SU-DHL-6 (cell line): ENCODE measurements around the gene STAG2.

Source experiments
- EZH2phosphoT487 ChIP-seq: fragments of 200-600 bp; sonication (generic), shearing (Covaris generic); conservative IDR thresholded peaks from 2 replicates; pipeline ENCODE4 v1.6.1; 2018; ENCODE audit warnings: mild to moderate bottlenecking, antibody characterized with exemption, low read length, moderate library complexity, mixed read lengths
- TF ChIP-seq, protein P1 (sequence below): fragments of 200-600 bp; sonication (generic); IDR thresholded peaks from one replicate; pipeline ENCODE4 v1.5.1; 2017; ENCODE audit warnings: antibody characterized with exemption, mild to moderate bottlenecking, low read length, moderate library complexity; ENCODE audit not compliant: insufficient read depth, poor library complexity, severe bottlenecking

DNA sequence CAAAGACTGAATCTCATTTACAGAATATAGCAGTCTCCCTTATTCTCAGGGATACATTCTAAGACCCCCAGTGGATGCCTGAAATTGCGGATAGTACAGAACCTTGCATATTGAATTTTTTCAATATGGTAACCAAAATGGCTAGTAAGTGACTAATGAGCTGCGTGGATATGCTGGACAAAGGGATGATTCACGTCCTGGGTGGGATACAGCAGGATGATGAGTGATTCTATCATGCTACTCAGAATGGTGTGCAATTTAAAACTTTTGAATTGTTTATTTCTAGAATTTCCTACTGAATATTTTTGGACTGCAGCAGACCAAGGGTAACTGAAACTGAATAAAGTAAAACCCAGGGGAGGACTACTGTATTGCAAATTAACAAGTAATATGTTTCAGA is 66.7 kb downstream of the STAG2 start:
- TF ChIP-seq, protein P1, sequence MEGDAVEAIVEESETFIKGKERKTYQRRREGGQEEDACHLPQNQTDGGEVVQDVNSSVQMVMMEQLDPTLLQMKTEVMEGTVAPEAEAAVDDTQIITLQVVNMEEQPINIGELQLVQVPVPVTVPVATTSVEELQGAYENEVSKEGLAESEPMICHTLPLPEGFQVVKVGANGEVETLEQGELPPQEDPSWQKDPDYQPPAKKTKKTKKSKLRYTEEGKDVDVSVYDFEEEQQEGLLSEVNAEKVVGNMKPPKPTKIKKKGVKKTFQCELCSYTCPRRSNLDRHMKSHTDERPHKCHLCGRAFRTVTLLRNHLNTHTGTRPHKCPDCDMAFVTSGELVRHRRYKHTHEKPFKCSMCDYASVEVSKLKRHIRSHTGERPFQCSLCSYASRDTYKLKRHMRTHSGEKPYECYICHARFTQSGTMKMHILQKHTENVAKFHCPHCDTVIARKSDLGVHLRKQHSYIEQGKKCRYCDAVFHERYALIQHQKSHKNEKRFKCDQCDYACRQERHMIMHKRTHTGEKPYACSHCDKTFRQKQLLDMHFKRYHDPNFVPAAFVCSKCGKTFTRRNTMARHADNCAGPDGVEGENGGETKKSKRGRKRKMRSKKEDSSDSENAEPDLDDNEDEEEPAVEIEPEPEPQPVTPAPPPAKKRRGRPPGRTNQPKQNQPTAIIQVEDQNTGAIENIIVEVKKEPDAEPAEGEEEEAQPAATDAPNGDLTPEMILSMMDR: no peak
- no peak for TF ChIP-seq EZH2phosphoT487
